Skin epidermis (tissue), 12 donors: ENCODE results near the gene C12orf60.

Experiments used
- H3K27ac ChIP-seq, 21 experiments: fragments of 200-600 bp; sonication (generic) in 11 of 21; one replicate each; pipeline ENCODE4 v1.5.0; 2020; ENCODE audit warnings: mild to moderate bottlenecking in 3 of 21, inconsistent platforms in 2 of 21, moderate library complexity in 2 of 21
- H3K4me3 ChIP-seq, 7 experiments: fragments of 200-600 bp; sonication (generic) in 2 of 7; one replicate each; pipeline ENCODE4 v1.5.0; 2020; ENCODE audit warnings: inconsistent platforms in 2 of 7, mild to moderate bottlenecking in 2 of 7, moderate library complexity in 1 of 7

The C12orf60 gene

GRCh38 chr12:14774906-14775635 is 28.4 kb upstream of the C12orf60 start:
- H3K27ac ChIP-seq = peak overlapping the region; percentile 74 to 96 (median 92)
- H3K4me3 ChIP-seq = peak overlapping the region; percentile 58 to 83 (median 78)

- Histone ChIP-seq H3K27ac (peak overlapping the region in 19 of 21 experiments; percentile 79 to 96 (median 92)), H3K4me3 (peak overlapping the region; percentile 58 to 83 (median 78))
Observed at GRCh38 chr12:14775636-14775980, 27.9 kb upstream of the C12orf60 start.

- Histone ChIP-seq H3K27ac (peak overlapping the region in 12 of 21 experiments; percentile 89 to 96 (median 94)), H3K4me3 (peak overlapping the region in 1 of 7 experiments; percentile 58)
Observed at GRCh38 chr12:14776236-14776961, 27.1 kb upstream of the C12orf60 start.

GRCh38 chr12:14777271-14777670 is 26.2 kb upstream of the C12orf60 start:
- Histone ChIP-seq H3K4me3 (no peak overlapping the region), H3K27ac (no peak overlapping the region)

GRCh38 chr12:14779834-14780233 is 23.6 kb upstream of the C12orf60 start:
- no peak overlapping the region for H3K4me3 ChIP-seq
- H3K27ac ChIP-seq = no peak overlapping the region

DNA sequence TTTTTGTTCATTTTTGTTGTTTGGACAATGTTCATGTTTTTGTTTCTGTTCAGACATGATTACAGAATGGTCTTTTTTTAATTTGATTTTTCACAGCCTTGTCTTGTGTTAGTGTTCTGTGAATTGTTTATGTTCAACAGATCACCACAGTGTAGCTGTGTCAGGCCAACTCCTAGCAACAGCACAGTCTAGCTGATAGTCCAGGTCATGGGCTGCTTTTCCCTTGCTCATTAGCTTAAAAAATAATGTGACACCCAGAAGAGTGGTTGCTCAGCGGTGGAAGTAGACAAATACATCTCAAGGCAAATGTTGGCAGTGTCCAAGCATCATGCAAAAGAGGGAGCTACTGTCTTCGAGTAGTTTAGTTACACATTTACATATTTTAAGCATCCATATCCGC is 22.6 kb upstream of the C12orf60 start:
- Histone ChIP-seq H3K4me3 (no peak overlapping the region), H3K27ac (no peak overlapping the region)

- Histone ChIP-seq H3K4me3 (no peak overlapping the region), H3K27ac (no peak overlapping the region)
Observed at GRCh38 chr12:14781563-14781962, 21.9 kb upstream of the C12orf60 start.

DNA sequence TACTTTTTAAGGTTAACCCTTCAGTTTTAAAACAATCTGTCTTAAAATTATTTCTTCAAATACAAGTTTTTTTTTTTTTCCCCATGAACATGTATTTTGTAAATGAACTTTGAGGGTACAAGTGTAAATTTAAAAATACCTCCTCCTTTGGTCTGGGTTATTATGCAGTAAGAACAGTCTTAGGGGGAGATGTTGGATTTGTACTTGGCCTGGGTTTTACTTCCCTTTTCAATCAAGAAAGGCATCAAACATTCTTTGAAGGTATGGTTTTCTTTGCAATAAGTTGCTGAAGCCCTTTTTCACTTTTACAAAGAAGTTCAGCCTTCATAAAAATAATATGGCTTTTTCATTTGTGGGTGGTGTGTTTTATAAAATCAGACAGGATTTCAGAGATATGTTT is 20.7 kb upstream of the C12orf60 start:
- no peak overlapping the region for H3K27ac ChIP-seq

GRCh38 chr12:14784471-14784870 is 19.0 kb upstream of the C12orf60 start:
- peak overlapping the region in 1 of 21 experiments; percentile 10 for H3K27ac ChIP-seq
- no peak overlapping the region for H3K4me3 ChIP-seq

More for the DNA sequence above, 20.7 kb upstream of the C12orf60 start:
- H3K4me3 ChIP-seq = no peak overlapping the region

GRCh38 chr12:14785568-14785967 is 17.9 kb upstream of the C12orf60 start:
- no peak overlapping the region for H3K4me3 ChIP-seq
- H3K27ac ChIP-seq = no peak overlapping the region

DNA sequence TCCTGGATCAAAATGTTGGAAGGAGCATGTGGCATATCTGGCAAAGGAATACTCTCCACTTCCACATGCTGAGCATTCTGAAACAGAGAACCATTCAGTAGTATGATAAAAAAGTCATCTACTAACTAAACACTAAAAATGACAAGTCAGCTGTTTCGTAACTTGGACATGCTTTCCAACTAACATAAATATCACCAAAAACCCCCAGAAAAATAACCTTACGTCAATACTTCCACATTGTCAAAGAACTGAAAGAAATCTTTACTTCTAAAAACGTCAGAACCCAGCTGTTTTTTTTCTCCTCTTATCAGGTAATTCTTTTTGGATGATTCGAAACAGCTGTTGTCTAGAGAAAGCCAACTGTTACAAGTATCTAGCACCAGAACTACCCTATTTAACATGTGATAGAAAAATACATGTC is 8.4 kb upstream of the C12orf60 start:
- Histone ChIP-seq H3K27ac (no peak overlapping the region), H3K4me3 (no peak overlapping the region)

DNA sequence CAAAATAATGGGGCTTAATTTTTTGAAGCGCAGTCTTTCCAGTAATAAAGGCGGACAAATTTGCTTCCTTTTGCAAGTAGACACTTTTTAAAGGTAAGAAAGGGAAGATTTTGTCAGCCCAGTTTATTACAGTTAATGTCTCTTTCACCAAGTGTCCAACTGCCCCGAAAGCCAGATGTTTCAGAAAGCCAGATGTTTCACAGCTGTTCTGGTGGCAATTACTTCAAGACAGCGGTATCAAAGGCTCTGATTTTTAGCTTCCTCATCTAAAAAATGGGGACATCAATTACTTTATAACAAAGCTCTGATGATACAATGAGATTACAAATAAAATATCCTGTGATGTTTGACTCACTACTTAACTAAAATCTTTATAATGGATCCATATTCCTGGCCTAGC is 1.2 kb upstream of the C12orf60 start:
- H3K27ac ChIP-seq = peak overlapping the region in 14 of 21 experiments; percentile 77 to 98 (median 92)
- peak overlapping the region; percentile 65 to 97 (median 93) for H3K4me3 ChIP-seq

DNA sequence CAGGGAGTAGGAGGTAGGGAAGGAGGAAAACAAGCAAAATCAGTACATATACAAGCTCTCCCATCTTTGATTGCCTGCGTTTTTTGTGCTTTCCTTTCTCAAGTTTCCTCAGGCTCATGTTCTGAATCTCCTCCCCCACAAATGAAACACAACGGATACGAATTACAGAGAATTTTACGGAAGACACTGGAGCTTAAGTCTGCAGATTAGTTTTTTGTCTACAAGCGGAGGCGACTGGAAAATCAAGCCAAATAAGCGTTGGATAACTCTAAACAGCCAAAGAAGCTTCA is 804 bp upstream of the C12orf60 start:
- peak overlapping the region; percentile 65 to 97 (median 93) for H3K4me3 ChIP-seq
- H3K27ac ChIP-seq = peak overlapping the region in 20 of 21 experiments; percentile 52 to 98 (median 92)

DNA sequence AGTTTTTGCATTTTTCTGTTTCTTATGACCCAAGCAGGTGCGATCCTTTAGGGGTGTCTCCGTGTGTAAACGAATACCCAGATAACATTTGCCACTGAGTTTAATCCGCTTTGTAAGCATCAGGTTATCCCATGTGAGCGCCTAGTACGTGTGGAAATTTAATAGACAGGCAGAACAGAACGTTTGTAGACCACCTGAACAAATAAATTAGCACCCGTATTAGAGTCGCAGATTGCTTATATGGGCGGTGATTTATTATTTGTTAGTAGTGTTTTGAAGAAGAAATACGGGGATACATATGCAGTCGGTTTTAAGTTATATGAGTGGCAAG is 325 bp downstream of the C12orf60 start:
- H3K4me3 ChIP-seq = peak overlapping the region; percentile 65 to 97 (median 93)
- peak overlapping the region in 19 of 21 experiments; percentile 44 to 96 (median 88) for H3K27ac ChIP-seq

DNA sequence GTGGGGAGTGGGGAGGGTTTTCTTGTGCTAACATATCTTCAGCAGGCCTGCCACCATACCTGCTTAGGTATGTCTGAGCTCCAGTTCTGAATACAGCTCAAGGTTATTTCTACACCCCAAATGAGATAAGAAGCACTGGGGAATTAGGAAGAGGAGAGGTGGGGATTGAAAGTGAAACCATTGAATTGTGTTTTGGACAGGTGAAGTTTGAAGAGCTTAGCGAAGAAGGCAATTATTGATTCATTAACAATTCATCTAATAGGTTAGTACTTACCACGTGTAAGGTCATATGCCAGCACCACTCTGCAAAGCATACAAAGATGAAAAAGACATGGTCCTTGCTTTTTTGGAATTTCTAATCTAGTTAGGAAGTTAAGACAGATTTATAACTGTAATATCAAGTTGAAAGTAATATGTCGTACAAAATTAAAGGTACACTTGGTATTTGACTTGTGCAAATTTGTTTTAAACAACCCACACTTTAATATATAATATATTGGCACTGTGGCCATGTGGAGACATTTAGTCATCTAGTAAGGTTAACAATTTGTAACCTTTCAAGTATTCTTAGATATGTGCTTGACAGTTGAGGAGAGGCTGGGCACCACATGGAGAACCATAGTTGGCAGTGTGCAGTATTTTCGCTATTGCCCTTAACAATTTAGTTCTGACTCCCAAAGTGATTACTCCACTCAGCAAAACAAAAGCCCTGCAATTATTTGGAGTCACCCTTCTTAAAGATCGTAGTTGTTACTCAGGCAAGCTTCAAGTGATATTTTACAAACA is 6.9 kb downstream of the C12orf60 start:
- Histone ChIP-seq H3K27ac (no peak overlapping the region), H3K4me3 (no peak overlapping the region)

DNA sequence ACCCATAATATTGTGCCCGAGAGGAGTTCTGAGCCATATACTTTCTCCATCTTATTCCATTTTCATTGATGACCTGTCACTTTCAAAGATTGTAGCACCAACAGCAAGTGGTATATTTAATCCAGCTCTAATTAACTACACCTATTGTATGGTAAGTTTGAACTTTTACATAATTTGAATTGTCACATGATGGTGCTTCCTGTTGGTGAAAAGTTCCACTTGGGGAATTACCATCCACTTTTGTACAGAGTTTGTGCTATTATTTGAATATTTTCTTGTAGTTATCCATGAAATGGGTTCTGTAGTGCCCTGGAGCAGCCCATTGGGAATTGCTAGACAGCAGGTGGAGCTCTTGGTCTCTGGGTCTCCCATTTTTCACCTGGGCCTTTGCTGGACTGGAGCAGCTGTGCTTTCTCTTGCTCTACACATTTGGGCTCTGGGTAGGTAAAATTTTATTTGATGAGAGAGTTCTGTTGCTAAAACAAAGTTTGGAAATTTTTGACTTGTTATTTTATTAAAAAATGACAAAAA is 7.5 kb downstream of the C12orf60 start:
- no peak overlapping the region for H3K27ac ChIP-seq
- no peak overlapping the region for H3K4me3 ChIP-seq

- no peak overlapping the region for H3K4me3 ChIP-seq
- no peak overlapping the region for H3K27ac ChIP-seq
Observed at GRCh38 chr12:14811486-14811885, 8.0 kb downstream of the C12orf60 start.

DNA sequence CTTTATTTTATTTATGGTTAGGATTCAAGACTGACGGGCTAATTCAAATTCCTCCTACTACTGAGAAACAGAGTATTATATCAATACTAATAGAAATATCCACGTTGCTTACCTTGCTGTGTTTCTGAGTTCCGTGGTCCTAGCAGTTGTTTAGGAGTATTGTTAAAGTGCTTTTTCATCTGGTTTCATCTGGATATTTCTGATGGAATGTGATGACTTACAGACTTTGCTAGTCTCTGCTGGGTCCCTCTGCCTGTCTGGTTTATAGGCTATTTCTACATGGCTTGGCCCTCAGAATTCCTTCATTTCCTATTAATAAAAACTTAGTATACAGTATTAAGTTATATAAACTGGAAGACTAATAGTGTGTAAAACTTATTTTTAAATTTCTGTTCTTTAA is 10.5 kb downstream of the C12orf60 start, which contains the start of gene SMCO3:
Gene SMCO3 (minus strand): TSS at position 169 of the 400 bp plus-strand sequence. CDS start 7,502 bp downstream, outside the sequence.
- H3K27ac ChIP-seq = no peak within 1 kb of the TSS

GRCh38 chr12:14824012-14824634 is 20.7 kb downstream of the C12orf60 start:
- Histone ChIP-seq H3K4me3 (no peak overlapping the region), H3K27ac (no peak overlapping the region)

More for the DNA sequence above, 10.5 kb downstream of the C12orf60 start, which contains the start of gene SMCO3:
- no peak within 1 kb of the TSS for H3K4me3 ChIP-seq

DNA sequence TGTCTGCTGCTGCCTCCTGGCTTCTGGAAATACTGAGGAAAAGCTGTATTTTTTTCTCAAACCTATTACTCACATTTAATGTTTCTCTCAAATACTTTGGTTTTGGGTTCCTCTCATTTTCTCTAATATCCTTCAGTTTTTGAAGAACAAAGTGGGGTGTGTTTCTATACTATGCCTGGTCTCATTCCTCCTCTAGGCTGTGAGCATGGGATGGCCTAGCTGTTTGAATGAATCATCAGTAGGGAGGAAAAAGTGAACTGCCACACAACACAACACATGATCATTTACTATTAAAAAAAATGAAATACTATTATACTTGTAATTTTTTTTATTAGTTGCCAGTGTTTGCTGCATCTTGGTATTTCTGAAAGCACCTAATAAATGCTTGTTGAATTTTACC is 21.8 kb downstream of the C12orf60 start:
- H3K27ac ChIP-seq = no peak overlapping the region
- H3K4me3 ChIP-seq = no peak overlapping the region
